Upper lobe of left lung (tissue), 6 donors: Measurements from ENCODE around the gene GNA14. TPM values are rescaled to one million over a fixed set of nuclear protein-coding genes. Genes with fewer than 3 reads are reported as not detected.

Experiments
- ATAC-seq, 2 donors: fragments of 200-7000 bp; cut with Tn5 transposase; one replicate each; pipeline ENCODE4 v1.9.1; 2022; ENCODE audit warnings: mild to moderate bottlenecking in 2 of 2, moderate library complexity in 2 of 2; ENCODE audit not compliant: low FRiP score in 2 of 2
- DNase-seq, 2 donors: peaks; one replicate each; pipeline ENCODE4 v3.0.0-alpha.2; 2019 to 2020
- H3K27ac ChIP-seq, 4 donors: fragments of 200-600 bp; sonication (generic); one replicate each; pipeline ENCODE4 v1.5.1; 2016 to 2019
- H3K27me3 ChIP-seq, 4 donors: fragments of 200-600 bp; sonication (generic); one replicate each; pipeline ENCODE4 v1.5.1; 2017 to 2019
- H3K36me3 ChIP-seq, 4 donors: fragments of 200-600 bp; sonication (generic); one replicate each; pipeline ENCODE4 v1.5.1; 2016 to 2019
- H3K4me1 ChIP-seq, 4 donors: fragments of 200-600 bp; sonication (generic); one replicate each; pipeline ENCODE4 v1.5.1; 2018 to 2019
- H3K4me3 ChIP-seq, 4 donors: fragments of 200-600 bp; sonication (generic); one replicate each; pipeline ENCODE4 v1.5.1; 2017 to 2019; ENCODE audit warnings: mild to moderate bottlenecking in 2 of 4, moderate library complexity in 1 of 4
- H3K9me3 ChIP-seq, 4 donors: fragments of 200-600 bp; sonication (generic); one replicate each; pipeline ENCODE4 v1.5.1; 2018 to 2019
- CTCF ChIP-seq, 6 experiments: fragments of 450-650 bp in 4 of 6; fragments of 200-600 bp in 2 of 6; sonication (generic) in 2 of 6; IDR thresholded peaks; one replicate each; pipeline ENCODE4 v1.5.1; 2016 to 2019; ENCODE audit warnings: antibody characterized with exemption in 6 of 6
- EP300 ChIP-seq, 4 donors: sonication (generic); formaldehyde crosslinking; IDR thresholded peaks; one replicate each; pipeline ENCODE4 v1.5.1; 2017; ENCODE audit warnings: antibody characterized with exemption in 4 of 4, control low read depth in 2 of 4
- POLR2A ChIP-seq, 4 donors: fragments of 450-650 bp; IDR thresholded peaks; one replicate each; pipeline ENCODE4 v1.5.1; 2016 to 2017; ENCODE audit warnings: antibody characterized with exemption in 4 of 4, mild to moderate bottlenecking in 2 of 4
- POLR2AphosphoS5 ChIP-seq, 2 donors: sonication (generic); formaldehyde crosslinking; IDR thresholded peaks; one replicate each; pipeline ENCODE4 v1.5.1; 2017; ENCODE audit warnings: antibody characterized with exemption in 2 of 2
- WGBS, 2 donors: methylation state at CpG; one replicate each; pipeline ENCODE4 v1.1.5; 2017 to 2018; 5-methylcytosine and 5-hydroxymethylcytosine counted together
- total RNA-seq, 6 donors: library from RNA; depleted of rRNA in 4 of 6; stranded (reverse); fragments of >200 nt in 4 of 6; gene quantifications; one replicate each; pipeline versions ENCODE4 v1.1.0 to v1.2.1, GENCODE V29; 2016 to 2021
- donor health status: DM: no; HTN: no; CAD: no; lungs with moderate emphysema.
- donor health status: DM: no; HTN: yes; CAD: no; lungs with severe emphysema.

Gene GNA14
- total RNA-seq, 6 donors from 2014 or later: 6.0 to 28.3 (median 14.9) TPM

DNA sequence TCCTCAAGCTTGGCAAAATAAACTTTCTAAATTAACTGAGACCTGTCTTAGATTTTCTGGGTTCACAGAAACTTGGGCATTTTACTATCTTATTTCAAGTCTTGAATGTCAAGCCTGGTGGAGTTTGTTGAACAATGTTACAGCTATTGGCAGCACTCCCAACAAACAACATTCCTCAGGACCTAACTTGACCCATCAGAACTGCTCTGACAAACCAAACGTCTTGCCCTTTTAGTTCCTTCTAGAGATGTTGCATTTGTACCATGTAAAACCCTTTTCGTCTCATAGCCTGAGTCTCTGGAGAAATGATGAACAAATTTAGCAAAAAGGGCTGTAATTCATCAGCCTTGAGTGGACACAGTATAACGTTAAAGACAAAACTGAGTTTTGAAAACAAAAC, 51.1 kb downstream of the GNA14 start:
- Histone ChIP-seq H3K4me3 (no peak overlapping the region), H3K9me3 (no peaks in the 10 kb centered on the region), H3K27ac (no peak overlapping the region), H3K27me3 (no peaks in the 10 kb centered on the region), H3K36me3 (no peaks in the 10 kb centered on the region), H3K4me1 (peaks cover 34 to 49% (median 45%) of the 10 kb centered on the region in 4 donors)
- ATAC-seq (no peak), DNase-seq (no peak)
- no peak for TF ChIP-seq CTCF (IDR thresholded peaks at IDR 0.05)
- 53% methylated on average over 3 of the region's 3 CpGs for WGBS, 2 donors

GRCh38 chr9:77595426-77596095, 52.6 kb downstream of the GNA14 start:
- Histone ChIP-seq H3K4me3 (no peak overlapping the region), H3K27ac (peak overlapping the region in 2 of 4 donors; percentile 13 to 67), H3K4me1 (peaks cover 34 to 49% (median 45%) of the 10 kb centered on the region in 4 donors), H3K27me3 (no peaks in the 10 kb centered on the region), H3K36me3 (no peaks in the 10 kb centered on the region), H3K9me3 (no peaks in the 10 kb centered on the region)
- no peak for TF ChIP-seq POLR2A (IDR thresholded peaks at IDR 0.05)
- peak in 1 of 2 donors; percentile 41 for TF ChIP-seq POLR2AphosphoS5 (IDR thresholded peaks at IDR 0.05)
- ATAC-seq: peak in 1 of 2 donors; percentile 53
- 13 to 26% methylated on average over 8 of the region's 8 CpGs for WGBS, 2 donors
- DNase-seq: no peak

- DNase-seq (no peak), ATAC-seq (no peak)
- H3K4me3 ChIP-seq: no peak overlapping the region
- no peak for TF ChIP-seq EP300 (IDR thresholded peaks at IDR 0.05)
- no peak for TF ChIP-seq POLR2AphosphoS5 (IDR thresholded peaks at IDR 0.05)
- TF ChIP-seq POLR2A (IDR thresholded peaks at IDR 0.05): no peak
- 54 to 56% methylated on average over 3 of the region's 3 CpGs for WGBS, 2 donors
- peaks cover 34 to 50% (median 45%) of the 10 kb centered on the region in 4 donors for H3K4me1 ChIP-seq
- no peaks in the 10 kb centered on the region for H3K9me3 ChIP-seq
- H3K27ac ChIP-seq: peak overlapping the region in 3 of 4 donors; percentile 13 to 67 (median 26)
- no peaks in the 10 kb centered on the region for H3K27me3 ChIP-seq
- H3K36me3 ChIP-seq: no peaks in the 10 kb centered on the region
Observed at GRCh38 chr9:77594963-77595362, 53.2 kb downstream of the GNA14 start.

DNA sequence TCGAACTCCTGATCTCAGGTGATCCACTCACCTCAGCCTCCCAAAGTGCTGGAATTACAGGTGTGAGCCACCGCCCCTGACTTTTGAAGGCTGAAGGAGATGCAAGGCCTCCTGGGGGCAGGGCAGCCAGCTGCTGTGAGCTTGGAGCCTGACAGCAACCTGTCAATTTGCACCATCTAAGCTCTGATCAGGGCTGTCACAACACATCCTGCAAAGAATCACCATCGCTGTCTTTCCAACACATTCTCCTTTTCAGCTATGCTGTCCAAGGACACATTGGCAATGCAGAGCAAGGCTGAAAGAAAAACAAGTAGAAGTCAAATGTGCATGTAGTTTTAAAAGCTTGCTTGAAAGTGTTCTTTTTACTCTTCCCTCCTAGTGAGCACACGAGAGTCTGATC, 54.6 kb downstream of the GNA14 start:
- WGBS, 2 donors: 72 to 86% methylated on average over 2 to 4 of the region's 4 CpGs
- no peak for ATAC-seq
- Histone ChIP-seq H3K27ac (no peak overlapping the region), H3K4me1 (peaks cover 37 to 61% (median 49%) of the 10 kb centered on the region in 4 donors), H3K4me3 (no peak overlapping the region), H3K27me3 (no peaks in the 10 kb centered on the region), H3K36me3 (no peaks in the 10 kb centered on the region), H3K9me3 (no peaks in the 10 kb centered on the region)
- no peak for TF ChIP-seq POLR2A (IDR thresholded peaks at IDR 0.05)
- no peak for TF ChIP-seq POLR2AphosphoS5 (IDR thresholded peaks at IDR 0.05)
- no peak for TF ChIP-seq CTCF (IDR thresholded peaks at IDR 0.05)
- TF ChIP-seq EP300 (IDR thresholded peaks at IDR 0.05): no peak
- DNase-seq: no peak

GRCh38 chr9:77592476-77592875, 55.6 kb downstream of the GNA14 start:
- H3K9me3 ChIP-seq: no peaks in the 10 kb centered on the region
- ATAC-seq (no peak), DNase-seq (no peak)
- H3K27ac ChIP-seq: no peak overlapping the region
- H3K4me3 ChIP-seq: no peak overlapping the region
- TF ChIP-seq POLR2AphosphoS5 (IDR thresholded peaks at IDR 0.05): no peak
- no peak for TF ChIP-seq POLR2A (IDR thresholded peaks at IDR 0.05)
- TF ChIP-seq CTCF (IDR thresholded peaks at IDR 0.05): no peak
- no peak for TF ChIP-seq EP300 (IDR thresholded peaks at IDR 0.05)
- 59 to 61% methylated on average over 2 of the region's 2 CpGs for WGBS, 2 donors
- H3K27me3 ChIP-seq: no peaks in the 10 kb centered on the region
- H3K36me3 ChIP-seq: no peaks in the 10 kb centered on the region
- peaks cover 40 to 58% (median 50%) of the 10 kb centered on the region in 4 donors for H3K4me1 ChIP-seq
